Gastrocnemius medialis (tissue), 4 donors: ENCODE results near the gene TMEM108.

Source experiments
- POLR2A ChIP-seq, 2 donors: fragments of 450-650 bp; IDR thresholded peaks; one replicate each; pipeline ENCODE4 v1.6.1; 2017; ENCODE audit warnings: antibody characterized with exemption in 2 of 2, mild to moderate bottlenecking in 2 of 2, moderate library complexity in 2 of 2
- TF ChIP-seq, protein P1 (sequence below), 5 experiments: fragments of 450-650 bp in 3 of 5; fragments of 200-600 bp in 2 of 5; sonication (generic) in 2 of 5; IDR thresholded peaks in 4 of 5; conservative IDR thresholded peaks in 1 of 5; 1 replicate in 4 of 5; 2 replicates in 1 of 5; pipeline ENCODE4 v1.5.1; 2016 to 2019; ENCODE audit warnings: antibody characterized with exemption in 5 of 5, mild to moderate bottlenecking in 3 of 5, moderate library complexity in 3 of 5

DNA sequence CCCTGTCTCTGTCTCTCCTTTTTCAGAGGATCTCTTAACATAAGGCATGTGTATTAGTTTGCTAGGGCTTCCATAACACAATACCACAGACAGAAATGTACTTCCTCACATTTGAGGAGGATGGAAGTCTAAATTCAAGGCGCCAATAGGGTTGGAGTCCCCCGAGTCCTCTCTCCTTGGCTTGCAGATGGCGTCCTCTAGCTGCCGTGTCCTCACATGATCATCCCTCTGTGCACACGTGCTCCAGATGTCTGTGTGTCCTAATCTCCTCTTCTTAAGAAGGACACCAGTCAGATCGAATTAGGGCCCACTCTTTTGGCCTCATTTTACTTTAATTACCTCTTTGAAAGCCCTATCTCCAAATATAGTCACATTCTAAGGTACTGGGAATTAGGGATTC, 338.6 kb downstream of the TMEM108 start:
- TF ChIP-seq, protein P1, sequence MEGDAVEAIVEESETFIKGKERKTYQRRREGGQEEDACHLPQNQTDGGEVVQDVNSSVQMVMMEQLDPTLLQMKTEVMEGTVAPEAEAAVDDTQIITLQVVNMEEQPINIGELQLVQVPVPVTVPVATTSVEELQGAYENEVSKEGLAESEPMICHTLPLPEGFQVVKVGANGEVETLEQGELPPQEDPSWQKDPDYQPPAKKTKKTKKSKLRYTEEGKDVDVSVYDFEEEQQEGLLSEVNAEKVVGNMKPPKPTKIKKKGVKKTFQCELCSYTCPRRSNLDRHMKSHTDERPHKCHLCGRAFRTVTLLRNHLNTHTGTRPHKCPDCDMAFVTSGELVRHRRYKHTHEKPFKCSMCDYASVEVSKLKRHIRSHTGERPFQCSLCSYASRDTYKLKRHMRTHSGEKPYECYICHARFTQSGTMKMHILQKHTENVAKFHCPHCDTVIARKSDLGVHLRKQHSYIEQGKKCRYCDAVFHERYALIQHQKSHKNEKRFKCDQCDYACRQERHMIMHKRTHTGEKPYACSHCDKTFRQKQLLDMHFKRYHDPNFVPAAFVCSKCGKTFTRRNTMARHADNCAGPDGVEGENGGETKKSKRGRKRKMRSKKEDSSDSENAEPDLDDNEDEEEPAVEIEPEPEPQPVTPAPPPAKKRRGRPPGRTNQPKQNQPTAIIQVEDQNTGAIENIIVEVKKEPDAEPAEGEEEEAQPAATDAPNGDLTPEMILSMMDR (IDR thresholded peaks at IDR 0.05 in 4 of 5, conservative IDR thresholded peaks at IDR 0.05 in 1 of 5): no peak
- TF ChIP-seq POLR2A (IDR thresholded peaks at IDR 0.05): no peak
